ENCODE data around the gene TBL1Y. TPM values are rescaled to one million over a fixed set of nuclear protein-coding genes. Genes with fewer than 3 reads are reported as not detected.
"Not testable (repeated sequence)": the region's sequence is repeated elsewhere in the genome, so short reads cannot be mapped to it uniquely, and the experiment has no call there.

Gene TBL1Y
- not detected in 2 replicates for total RNA-seq (2014; rRNA removed; shearing (Covaris generic))

DNA sequence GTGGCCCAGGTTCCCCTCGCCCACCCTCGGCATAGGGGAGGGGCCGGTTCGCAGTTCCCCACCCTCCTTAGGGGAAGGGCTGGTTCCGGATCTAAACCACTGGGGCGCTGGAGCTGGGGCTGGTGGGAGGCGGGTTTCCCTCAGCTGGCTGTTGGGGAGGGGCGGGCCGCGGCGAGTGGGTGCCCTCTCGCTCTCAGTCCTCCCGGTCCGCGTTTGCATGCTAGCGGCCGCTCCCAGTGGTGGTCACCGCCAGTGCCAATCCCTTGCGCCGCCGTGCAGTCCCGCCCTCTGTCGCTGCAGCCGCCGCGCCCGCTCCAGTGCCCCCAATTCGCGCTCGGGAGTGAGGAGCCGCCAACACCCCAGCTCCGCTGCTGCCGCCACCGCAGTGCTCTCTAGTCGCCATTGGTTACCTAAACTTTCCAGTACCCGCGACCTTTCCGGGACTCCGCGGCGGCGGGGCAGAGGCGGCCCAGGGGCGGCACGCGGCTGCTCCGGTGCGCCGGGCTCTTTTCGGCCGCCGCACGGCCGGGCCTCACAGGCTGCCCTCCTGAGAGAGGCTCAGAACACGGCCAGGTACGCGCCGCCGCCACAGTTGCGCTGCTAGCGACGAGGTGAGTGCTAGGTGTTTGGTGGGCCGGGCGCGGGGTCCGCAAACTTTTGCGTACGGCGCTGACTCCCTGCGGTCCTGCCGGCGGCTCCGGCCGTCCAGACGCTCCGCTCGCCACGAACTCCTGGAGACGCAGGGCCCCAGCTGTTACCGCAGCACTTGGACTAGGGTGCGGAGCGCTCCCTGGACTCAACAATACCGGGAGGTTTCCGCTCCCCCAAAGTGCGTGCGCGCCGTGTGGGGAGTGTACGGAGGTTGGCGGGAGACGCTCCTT is at the start of gene TBL1Y:
Gene TBL1Y (plus strand): TSS at position 326 of the 881 bp plus-strand sequence. CDS start 114,388 bp downstream, outside the sequence.
- no peak for DNase-seq (ENCODE audit: low spot score)

DNA sequence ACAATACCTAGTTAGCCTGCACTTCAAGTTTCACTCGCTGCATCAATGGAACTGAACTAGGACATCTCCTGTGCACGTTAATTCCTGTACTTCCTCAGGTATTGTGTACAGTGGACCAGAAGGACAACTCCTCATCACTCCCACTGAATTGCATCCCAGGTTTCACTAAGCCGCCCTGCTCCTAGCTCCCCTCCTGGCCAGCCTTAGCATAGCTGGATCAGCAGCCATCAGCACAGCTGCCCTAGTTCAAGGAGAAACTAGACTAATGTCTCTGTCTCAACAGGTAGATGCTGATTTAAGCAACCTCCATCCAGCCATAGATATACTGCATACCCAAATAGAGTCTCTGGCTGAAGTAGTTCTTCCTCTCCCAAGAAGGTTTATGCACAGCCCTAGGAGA is 16.0 kb upstream of the TBL1Y start:
- DNase-seq (ENCODE audit: low spot score) = no peak

DNA sequence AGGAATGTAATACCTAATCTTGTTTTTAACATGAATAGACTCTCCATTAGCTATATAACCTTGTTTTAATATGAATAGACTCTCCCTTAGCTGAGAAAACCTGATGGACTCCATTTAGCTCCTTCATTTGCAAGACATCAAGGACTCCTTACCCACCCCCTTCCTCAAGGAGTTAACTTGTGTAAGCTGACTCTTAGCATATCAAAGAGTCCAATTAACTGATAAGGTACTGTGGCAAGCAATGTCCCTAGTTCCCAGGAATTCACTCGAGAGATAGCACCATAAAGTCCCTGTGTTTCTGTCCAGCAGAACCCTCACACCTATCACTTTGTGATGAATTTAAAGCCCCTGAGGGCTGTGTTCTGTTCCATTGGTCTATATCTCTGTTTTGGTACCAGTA is 15.3 kb upstream of the TBL1Y start:
- no peak for DNase-seq (ENCODE audit: low spot score)

DNA sequence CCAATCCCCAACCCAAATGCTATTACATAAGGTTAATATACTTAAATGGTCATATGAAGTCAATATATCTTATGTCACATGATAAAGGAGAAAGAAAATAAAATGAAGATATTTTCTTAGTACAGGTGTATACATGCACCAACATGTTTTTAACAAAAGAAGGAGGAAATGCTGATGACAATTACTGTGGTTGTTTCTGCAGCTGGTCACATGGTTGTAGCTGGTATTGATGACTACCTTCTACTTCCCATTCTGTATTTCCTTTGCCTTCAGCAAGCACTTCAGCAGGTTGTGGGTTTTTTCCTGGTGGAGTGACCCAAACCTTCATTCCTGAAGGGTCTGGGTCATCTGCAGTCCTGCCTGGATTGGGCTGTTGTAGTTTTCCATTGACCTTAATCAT is 8.4 kb upstream of the TBL1Y start:
- not testable (repeated sequence) for DNase-seq (ENCODE audit: low spot score)

DNA sequence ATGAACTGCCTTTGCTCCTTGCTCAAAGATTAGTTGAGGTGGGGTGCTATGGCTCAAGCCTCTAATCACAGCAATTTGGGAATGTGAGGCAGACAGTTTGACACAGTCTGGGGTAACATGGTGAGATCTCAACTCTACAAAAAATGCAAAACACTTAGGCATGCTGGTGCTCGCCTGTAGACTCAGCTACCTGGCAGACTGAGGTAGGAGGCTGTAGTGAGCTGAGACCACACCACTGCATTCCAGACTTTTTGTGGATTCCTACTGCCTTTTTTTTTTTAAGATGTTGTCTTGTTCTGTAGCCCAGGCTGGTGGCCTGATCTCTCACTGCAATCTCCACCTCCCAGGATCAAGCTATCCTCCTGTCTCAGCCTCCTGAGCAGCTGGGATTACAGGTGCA is 2.9 kb upstream of the TBL1Y start:
- no peak for DNase-seq (ENCODE audit: low spot score)

DNA sequence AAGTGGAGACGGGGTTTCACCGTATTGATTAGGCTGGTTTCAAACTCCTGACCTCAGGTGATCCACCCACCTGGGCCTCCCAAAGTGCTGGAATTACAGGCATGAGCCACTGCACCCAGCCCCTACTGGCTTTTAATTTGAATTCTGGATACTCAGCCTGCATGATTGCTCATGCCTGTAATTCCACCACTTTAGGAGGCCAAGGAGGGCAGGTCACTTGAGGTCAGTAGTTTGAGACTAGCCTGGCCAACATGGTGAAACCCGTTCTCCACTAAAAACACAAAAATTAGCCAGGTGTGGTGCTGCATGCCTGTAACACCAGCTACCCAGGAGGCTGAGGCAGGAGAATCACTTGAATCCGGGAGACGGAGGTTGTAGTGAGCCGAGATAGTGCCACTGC is 2.5 kb upstream of the TBL1Y start:
- DNase-seq (ENCODE audit: low spot score) = not testable (repeated sequence)

DNA sequence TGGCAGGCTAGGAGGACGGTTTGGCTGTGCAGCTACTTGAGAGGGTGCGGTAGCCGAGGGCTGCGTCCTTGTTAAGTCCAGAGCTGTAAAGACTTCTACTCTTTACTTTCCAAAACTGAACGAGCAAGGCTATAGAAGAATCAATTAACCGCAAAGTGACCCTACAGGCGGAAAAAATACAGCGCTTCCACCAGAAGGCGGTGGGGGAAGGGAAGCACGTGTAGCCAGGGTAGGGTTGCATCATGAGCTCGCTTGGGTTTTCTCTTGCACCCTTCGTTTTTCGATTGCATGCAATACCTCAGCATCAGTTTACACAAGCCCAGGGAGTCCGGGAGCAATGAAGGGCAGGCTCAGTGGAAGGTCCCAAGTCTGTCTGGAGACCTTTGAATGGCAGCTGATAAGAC is 1.4 kb upstream of the TBL1Y start:
- DNase-seq (ENCODE audit: low spot score) = no peak

DNA sequence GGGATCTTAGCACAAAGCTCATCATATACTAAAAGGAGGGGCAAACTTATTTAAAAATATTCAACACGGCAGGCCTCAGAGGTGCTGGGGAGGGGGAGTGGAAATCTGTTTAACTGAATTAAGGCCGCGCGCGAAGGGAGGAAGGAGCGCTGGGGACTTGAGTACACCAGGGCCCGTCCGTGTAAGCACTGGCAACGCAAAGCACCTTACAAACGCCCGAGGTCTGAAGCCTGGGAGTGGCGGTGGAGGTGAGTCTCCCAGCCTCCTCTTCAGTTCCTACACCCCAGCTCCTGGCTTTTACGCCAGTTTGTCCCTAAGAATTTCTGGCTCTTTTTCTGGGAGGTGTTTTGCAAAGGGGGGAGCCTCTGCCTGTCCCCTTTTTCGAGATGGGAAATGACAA is 641 bp upstream of the TBL1Y start:
- DNase-seq (ENCODE audit: low spot score) = no peak

DNA sequence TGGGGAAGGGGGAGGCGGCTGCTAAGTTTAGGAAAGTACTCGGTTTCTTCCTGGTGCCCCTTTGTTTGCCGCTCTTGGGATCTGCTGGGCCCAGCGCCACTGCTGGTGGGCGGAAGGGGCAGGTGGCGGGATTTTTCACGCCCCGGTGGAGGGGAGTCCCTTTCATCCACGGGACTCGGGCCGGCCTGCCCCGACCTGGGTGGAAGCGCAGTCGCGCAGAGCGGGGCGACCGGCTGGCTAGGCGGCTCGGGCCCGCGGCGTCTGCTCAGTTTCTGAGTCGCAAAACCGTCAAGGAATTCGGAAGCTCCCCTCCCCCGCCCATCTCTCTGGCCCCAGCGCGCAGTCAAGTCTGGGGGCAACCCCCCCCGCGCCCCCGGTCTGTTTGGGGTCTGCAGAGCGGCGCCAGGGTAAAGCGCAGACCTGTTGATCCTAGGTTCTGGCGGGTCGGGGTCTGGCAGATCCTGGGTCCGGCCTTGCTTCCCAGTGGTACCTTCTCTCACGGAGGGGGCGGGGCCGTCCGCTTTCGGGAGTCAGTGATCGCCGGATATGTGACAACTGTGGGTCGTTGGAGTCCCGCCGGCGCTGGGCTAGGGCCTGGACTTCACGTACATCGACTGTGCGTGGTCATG is 870 bp downstream of the TBL1Y start, which contains the start of gene AMELY:
Gene AMELY (minus strand): TSS at position 500 of the 629 bp plus-strand sequence. CDS start 39,144 bp downstream, outside the sequence.
- DNase-seq (ENCODE audit: low spot score) = no peak

DNA sequence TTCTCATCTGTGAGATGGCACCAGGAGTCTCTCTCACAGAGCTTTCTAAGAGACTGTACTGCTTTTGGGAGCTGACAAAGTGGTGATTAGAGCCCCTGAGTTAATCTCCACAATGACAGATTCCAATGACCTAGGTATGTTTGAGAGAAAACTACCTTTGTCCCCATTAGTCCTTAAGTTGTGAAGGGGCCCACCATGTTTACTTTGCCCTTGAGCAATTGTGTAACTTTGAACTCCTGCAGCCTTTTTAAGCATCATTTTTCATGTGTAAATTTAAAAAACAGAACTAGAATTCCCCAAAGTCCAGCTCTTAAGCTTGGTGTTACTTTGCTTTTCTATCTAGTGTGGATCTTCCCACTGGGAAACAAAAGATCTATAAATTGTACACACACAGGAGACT is 2.9 kb downstream of the TBL1Y start:
- DNase-seq (ENCODE audit: low spot score) = no peak

DNA sequence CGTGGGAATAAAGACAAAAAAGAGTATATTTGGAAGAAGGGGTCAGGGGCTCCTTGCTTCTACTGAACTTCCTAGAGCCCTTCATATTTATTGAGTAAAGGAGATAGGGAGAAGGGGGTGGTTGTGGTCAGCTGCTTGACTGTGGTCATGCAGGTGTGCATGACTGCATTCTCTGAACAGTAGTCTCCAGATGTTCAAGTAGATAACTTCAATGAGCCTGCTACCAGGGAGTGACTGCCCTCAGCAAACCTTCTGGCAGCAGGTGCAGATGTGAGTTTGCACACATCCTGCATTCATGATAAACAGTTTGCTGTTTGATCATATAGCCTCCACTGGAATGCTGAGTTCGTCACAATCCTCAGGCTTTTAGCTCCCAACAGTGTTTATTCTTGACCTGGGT is 10.6 kb downstream of the TBL1Y start:
- no peak for DNase-seq (ENCODE audit: low spot score)

DNA sequence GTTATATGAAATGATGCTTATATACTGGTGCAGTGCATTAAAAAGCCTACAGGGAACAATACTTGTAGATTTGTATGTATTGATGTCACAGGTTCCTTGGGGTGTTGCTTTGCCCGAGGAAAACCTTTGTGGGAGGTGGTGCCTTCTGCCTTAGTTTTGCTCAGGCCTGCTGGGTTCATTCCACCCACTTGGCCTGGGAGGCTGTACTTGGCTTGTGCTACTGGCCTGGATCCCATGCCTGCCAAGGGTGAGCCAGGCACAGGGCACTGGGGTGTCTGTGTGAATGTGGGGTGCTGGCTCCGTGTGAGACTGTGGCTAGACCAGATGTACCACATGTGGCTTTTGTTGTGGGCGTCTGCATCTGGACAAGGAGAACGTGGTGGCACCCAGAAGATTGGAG is 17.8 kb downstream of the TBL1Y start:
- no peak for DNase-seq (ENCODE audit: low spot score)

DNA sequence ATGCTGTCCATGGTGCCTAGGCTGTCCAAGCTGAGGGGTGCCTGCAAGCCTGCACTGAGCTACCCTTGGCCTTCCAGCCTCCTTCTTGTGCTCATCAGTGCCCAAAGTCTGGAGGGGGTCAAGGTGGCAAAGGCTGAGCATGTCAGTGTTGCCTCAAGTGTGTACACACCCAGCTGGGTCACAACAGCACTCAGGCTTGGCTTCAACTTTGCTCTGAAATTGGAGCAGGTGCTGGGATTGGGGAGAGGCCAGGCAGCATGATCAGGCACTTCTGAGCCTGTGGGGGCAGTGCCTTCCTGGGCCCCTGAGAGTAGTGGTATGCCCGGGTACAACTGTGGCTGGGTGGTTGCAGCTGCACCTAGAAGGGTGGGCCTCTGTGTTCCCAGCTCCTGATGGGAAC is 18.7 kb downstream of the TBL1Y start:
- no peak for DNase-seq (ENCODE audit: low spot score)

DNA sequence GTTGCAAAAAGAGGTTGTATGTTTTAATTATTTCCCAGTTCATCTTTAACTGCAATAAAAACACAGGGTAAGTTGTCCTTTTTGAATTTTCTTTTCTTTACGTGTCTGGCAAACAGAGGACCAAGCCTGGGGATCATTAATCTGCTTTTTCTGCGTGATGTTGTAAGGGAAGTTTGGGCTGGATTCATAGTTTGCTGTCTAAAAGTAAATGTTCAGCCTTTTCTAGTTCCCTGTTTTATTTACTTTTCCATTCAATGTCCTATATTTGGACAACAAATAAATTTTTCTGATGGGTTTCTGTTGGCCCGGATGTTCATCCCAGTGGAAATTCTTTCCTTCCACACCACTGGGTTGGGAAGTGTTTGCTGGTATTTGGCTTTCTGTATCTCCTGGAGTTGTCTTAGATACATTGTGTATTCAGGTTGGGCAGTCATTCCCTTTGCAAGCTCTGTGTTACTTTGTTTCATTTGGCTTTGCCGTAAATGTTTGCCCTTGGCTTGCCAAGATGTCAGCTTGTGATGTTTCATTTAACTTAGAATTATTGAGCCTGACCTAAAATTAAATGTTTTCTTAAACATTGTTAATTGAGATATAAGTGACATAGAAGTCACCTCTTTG is 21.4 kb downstream of the TBL1Y start:
- no peak for DNase-seq (ENCODE audit: low spot score)

DNA sequence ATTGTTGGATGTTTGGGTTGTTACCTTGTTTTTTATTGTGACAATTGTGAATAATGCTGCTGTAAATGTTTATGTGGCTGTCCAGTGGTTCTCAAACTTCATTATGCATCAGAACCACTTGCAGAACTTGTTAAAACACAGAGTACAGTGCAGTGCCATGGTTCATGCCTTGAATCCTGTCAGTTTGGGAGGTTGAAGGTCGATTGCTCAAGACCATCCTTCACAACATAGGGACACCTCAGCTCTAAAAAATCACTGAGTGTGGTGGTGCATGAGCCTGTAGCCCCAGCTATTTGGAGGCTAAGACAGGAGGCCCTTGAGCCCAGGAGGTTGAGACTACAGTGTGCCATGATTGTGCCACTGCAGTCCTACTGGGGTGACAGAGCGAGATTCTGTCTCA is 25.0 kb downstream of the TBL1Y start:
- DNase-seq (ENCODE audit: low spot score) = no peak

DNA sequence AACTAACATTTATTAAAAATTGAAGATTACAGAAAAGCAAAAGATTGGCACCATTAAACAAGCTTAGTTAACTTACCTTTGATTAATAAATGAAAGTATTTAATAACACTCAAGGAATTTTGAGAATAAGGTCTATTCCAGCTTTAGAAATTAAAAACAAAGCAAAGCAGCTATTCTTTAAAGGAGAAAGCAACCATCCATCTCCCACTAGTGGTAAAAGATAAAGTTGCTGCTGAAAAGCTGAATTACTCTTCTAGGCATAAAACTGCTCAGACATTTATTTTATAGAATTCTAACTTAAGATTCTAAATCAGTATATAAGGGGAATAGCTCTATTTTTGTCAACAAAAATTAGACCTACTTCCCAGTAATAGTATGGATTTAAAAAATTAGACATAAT is 37.2 kb downstream of the TBL1Y start:
- DNase-seq (ENCODE audit: low spot score) = no peak

DNA sequence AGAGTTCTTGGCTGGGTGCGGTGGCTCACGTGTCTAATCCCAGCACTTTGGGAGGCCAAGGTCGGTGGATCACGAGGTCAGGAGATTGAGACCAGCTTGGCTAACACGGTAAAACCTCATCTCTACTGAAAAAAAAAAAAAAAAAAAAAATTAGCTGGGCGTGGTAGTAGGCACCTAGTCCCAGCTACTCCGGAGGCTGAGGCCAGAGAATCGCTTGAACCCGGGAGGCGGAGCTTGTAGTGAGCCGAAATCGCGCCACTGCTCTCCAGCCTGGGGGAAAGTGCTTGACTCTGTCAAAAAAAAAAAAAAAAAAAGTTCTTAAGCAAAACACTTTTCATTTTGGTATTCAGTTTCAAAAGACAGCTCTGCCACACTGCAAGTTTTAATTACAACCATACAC is 37.9 kb downstream of the TBL1Y start:
- no peak for DNase-seq (ENCODE audit: low spot score)

DNA sequence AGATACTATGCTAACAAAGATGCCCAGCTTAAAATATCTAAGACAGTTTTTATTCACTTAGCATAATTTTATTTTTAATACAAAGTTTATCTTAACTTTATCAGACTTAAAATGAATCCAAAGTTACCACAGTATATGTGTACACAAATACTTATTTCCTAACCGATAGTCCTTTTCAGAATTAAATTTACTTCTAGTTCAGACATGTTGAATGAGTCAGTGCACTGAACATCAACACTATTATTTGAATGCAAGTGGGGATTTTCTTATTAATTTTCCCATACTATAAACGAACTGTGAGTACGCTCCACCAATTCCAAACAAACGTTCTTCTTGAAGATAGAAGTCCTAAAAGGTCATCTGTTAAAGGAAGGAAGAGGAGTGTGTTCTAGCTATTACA is 39.5 kb downstream of the TBL1Y start:
- DNase-seq (ENCODE audit: low spot score) = no peak

DNA sequence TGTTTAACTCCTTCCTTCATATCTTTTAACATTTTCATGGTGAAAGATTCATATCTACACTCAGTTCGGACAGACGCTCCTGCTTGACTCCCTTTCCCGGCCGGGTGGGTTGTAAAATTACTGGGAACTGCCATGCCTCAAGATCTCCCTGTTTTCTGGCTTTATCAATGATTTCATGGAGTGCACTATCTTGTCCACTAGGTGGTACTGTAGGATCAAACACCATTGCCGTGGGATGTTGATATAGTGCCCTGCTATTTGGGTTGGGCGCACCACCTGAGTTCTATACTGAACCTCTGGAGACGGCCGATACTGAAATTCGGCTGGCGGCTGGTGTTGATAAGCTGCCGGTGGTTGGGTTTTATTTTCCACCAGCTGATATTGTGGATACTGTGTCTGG is 54.2 kb downstream of the TBL1Y start:
- DNase-seq (ENCODE audit: low spot score) = peak; percentile 24

DNA sequence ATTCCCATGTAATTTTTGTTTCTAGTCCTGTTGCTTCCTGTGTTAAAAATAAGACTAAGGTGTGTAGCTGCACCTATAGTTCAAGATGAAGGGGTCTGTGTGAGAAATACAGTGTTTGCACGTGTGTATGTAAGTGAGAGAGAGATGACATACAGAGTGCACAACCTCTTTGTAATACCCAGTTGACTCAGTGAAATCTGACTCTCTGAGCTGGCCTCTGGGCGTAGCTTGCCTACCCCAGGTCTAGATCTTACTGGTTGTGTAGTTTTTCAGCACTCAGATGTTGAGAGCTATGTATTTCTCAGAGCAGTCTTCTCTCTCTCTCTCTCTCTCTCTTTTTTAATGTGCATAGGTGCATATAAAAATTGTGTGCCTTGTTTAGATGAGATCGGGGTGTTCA is 56.0 kb downstream of the TBL1Y start:
- DNase-seq (ENCODE audit: low spot score) = no peak

DNA sequence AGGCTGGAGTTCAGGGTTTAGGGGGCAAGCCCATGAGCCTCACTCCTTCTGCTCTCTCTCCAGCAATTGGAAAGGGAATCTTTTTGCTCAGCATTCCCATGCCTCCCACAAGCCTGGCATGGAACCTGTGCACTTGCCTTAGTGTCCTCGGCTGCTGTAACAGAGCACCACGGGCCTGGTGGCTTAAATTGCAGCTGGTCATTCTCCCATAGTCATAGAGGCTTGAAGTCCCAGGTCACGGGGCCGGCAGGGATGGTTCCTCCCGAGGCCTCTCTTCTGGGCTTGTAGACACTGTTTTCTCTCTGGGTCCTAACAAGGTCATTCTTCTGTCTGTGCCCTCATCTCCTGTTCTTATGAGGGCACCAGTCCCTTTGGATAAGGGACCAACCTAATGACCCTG is 57.2 kb downstream of the TBL1Y start:
- DNase-seq (ENCODE audit: low spot score) = no peak

DNA sequence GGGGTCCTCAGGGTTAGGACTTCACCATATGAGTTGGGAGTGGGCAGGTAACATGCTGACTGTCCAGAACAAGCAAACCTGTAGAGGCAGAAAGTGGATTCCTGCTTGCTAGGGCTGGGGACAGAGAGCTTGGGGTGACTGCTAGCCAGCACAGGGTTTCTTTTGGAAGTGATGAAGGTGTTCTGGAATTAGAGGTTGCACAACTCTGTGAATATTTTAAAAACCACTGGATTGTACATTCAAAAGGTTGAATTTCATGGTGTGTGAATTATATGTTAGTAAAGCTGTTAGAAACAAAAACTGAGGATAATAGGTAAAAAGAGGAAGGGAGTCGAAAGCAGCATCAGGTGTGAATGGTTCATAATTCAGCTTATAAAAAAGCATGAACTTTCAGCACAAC is 57.7 kb downstream of the TBL1Y start:
- DNase-seq (ENCODE audit: low spot score) = no peak
